Measurements from ENCODE around the gene GUCY2D. TPM values are rescaled to one million over a fixed set of nuclear protein-coding genes. Genes with fewer than 3 reads are reported as not detected.

Gene GUCY2D
- total and polyA plus RNA-seq, 7 donors, result not detected

DNA sequence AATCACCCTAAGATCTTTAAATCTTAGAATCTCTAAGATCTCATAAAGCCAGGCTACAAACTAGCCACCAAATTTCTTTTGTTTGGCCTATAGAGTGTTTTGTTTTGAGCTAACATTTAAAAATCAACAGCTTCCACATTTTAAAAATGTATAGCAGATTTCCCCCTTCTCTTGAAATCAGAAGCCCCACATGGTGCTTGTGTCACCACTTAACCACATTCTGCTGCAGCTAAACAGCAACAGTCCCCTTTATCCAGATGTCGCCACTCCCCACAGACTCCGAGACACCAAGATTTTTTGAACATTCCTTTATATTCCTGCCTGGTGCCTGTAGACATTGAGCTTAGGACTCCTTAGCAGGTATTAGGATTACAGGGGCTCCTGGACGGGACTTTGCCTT lies 16.0 kb downstream of the GUCY2D start:
- DNase-seq (no peak), ATAC-seq (no peak)
- intact Hi-C loops (cut with DNase I), result no loop called here
- H3K27me3 ChIP-seq (ENCODE audit: insufficient read depth in 3 of 3, low read length in 2 of 3), result peaks cover 0 to 23% (median 8%) of the 10 kb centered on the region in 3 donors
- no peak overlapping the region for H3K27ac ChIP-seq
- WGBS, 3 donors, result 88 to 95% (median 91%) methylated on average over 3 of the region's 3 CpGs
- H3K36me3 ChIP-seq (ENCODE audit: insufficient read depth in 1 of 2, low read depth in 1 of 2), result no peaks in the 10 kb centered on the region
- TF ChIP-seq, protein P1, sequence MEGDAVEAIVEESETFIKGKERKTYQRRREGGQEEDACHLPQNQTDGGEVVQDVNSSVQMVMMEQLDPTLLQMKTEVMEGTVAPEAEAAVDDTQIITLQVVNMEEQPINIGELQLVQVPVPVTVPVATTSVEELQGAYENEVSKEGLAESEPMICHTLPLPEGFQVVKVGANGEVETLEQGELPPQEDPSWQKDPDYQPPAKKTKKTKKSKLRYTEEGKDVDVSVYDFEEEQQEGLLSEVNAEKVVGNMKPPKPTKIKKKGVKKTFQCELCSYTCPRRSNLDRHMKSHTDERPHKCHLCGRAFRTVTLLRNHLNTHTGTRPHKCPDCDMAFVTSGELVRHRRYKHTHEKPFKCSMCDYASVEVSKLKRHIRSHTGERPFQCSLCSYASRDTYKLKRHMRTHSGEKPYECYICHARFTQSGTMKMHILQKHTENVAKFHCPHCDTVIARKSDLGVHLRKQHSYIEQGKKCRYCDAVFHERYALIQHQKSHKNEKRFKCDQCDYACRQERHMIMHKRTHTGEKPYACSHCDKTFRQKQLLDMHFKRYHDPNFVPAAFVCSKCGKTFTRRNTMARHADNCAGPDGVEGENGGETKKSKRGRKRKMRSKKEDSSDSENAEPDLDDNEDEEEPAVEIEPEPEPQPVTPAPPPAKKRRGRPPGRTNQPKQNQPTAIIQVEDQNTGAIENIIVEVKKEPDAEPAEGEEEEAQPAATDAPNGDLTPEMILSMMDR (IDR thresholded peaks at IDR 0.05), result no peak
- H3K9me3 ChIP-seq, result no peaks in the 10 kb centered on the region
- H3K4me3 ChIP-seq, result no peak overlapping the region
- H3K4me1 ChIP-seq, result peaks cover 5% of the 10 kb centered on the region

DNA sequence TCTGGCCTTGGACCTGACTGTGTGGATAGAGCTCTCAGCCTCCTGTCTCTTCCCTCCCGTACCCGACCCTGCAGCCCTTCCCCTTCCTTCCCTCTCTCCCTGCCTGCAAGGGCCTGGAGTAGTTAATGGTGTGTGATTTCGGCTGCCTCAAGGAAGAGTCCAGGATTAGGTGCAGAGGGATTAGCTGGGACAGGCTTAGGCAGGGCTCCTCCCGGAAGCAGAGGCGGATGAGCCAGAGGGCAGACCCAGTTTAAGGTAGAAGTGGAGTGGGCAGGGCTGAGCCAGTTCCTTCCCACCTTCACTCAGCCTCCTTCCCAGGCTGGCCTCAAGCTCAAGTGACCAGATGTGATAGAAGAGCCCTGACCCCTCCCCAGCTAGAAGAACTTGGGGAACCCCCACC lies 16.8 kb downstream of the GUCY2D start:
- Histone ChIP-seq H3K4me1 (peaks cover 5% of the 10 kb centered on the region), H3K27me3 (ENCODE audit: insufficient read depth in 3 of 3, low read length in 2 of 3) (peaks cover 0 to 18% (median 8%) of the 10 kb centered on the region in 3 donors), H3K36me3 (ENCODE audit: insufficient read depth in 1 of 2, low read depth in 1 of 2) (no peaks in the 10 kb centered on the region), H3K9me3 (no peaks in the 10 kb centered on the region), H3K27ac (no peak overlapping the region), H3K4me3 (no peak overlapping the region)
- intact Hi-C loops (cut with DNase I), result no loop called here
- TF ChIP-seq, protein P1 (IDR thresholded peaks at IDR 0.05), result no peak
- no peak for ATAC-seq
- 65 to 66% (median 65%) methylated on average over 5 of the region's 5 CpGs for WGBS, 3 donors
- DNase-seq, result no peak

DNA sequence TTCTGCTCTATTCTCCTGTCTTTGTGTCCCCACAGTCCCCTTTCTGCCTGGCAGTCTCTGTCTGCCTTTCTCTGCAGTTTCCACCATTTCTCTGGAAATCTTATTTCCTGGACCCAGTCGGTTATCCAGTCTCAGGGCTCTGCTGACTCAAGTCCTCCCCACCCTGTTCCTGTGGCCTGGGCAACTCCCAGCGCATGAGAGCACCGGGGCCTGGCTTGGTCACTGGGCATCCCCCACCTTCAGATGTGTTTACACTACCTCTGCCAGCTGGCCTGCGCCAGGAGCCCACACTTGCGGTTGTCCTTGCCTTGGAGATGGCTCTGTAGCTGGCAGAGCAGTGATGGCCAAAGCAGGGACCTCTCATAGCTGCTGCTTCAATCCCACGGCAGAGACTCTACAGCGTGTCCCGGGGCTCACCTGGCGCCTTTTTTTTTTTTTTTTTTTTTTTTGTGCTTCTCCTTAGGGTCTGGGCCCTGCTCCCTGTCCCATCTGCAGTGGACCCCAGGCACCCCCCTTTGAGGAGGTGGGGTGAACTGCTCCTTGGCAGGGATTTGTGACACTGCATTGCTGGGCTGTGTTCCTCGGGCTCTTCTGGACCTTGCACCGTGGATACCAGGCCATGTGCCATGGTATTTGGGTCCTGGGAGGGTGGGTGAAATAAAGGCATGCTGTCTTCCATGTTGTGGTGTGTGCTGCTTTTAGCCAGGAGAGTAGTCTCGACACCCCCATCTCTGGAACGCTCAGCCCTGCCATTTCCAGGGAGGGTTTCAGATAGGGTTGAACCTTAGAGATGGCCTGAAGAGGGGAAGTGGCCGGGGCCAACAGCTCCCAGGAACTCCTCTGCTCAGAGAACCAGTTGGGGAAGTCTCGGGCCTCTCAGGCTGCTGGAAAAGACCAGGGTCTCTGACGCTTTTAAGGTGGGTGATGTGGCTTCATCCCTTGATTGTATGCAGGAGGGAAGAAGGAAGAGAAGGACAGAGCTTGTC lies 17.5 kb downstream of the GUCY2D start:
- no peaks in the 10 kb centered on the region for H3K36me3 ChIP-seq (ENCODE audit: insufficient read depth in 1 of 2, low read depth in 1 of 2)
- H3K9me3 ChIP-seq, result no peaks in the 10 kb centered on the region
- H3K27ac ChIP-seq, result no peak overlapping the region
- peaks cover 5% of the 10 kb centered on the region for H3K4me1 ChIP-seq
- ATAC-seq (no peak), DNase-seq (no peak)
- peaks cover 0 to 17% (median 8%) of the 10 kb centered on the region in 3 donors for H3K27me3 ChIP-seq (ENCODE audit: insufficient read depth in 3 of 3, low read length in 2 of 3)
- intact Hi-C loops (cut with DNase I), result loop anchor here in 1 of 2 donors (10.0 kb wide), 1 partner anchor 225 kb away; no protein-coding TSS in a partner anchor
- 61 to 71% (median 71%) methylated on average over 15 to 16 of the region's 16 CpGs for WGBS, 3 donors
- no peak overlapping the region for H3K4me3 ChIP-seq
- TF ChIP-seq, protein P1 (IDR thresholded peaks at IDR 0.05), result no peak

DNA sequence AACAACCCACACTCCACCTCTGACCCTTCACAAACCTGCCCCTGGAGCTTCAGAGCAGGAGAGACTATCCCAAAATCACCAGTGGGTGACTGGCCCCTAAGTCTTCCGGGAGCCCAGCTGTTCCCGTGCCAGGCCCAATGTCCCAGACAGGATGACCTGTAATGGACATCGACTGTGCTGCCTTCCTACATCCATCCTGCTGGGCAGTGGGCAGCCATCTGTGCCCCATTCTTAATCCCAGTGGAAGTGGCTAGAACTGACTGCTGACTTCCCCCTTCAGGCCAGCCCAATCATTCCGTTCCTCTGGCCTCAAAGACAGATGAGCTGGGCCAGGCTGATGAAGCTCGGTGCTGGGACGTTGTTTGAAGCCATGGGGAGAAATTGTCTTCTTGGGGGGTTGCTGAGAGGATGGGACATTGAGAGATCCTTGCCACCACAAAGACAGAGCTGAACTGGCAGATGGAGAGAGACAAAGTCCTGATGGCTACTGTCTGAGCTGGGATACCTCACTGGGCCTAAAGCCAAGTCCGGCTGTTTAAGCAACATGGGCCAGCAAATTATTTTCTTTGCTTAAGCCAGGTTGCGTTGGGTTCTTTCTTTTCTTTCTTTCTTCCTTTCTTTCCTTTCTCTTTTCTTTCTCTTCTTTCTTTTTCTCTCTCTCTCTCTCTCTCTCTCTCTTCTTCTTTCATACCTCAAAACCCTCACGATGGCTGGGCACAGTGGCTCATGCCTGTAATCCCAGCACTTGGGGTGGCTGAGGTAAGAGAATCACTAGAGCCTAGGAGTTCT lies 18.6 kb downstream of the GUCY2D start:
- Histone ChIP-seq H3K27ac (no peak overlapping the region), H3K4me3 (no peak overlapping the region), H3K4me1 (peaks cover 5% of the 10 kb centered on the region), H3K9me3 (no peaks in the 10 kb centered on the region), H3K36me3 (ENCODE audit: insufficient read depth in 1 of 2, low read depth in 1 of 2) (no peaks in the 10 kb centered on the region), H3K27me3 (ENCODE audit: insufficient read depth in 3 of 3, low read length in 2 of 3) (peaks cover 0 to 7% (median 4%) of the 10 kb centered on the region in 3 donors)
- TF ChIP-seq, protein P1 (IDR thresholded peaks at IDR 0.05), result no peak
- DNase-seq (no peak), ATAC-seq (no peak)
- 73 to 80% (median 75%) methylated on average over 9 of the region's 9 CpGs for whole genome bisulfite sequencing, 3 donors
- intact Hi-C loops (cut with DNase I), result loop anchor here in 1 of 2 donors (10.0 kb wide), 1 partner anchor 226 kb away; no protein-coding TSS in a partner anchor

All from psoas muscle (tissue), 8 donors.